ENCODE results near the gene GYPC.
"Not testable (repeated sequence)": the region's sequence is repeated elsewhere in the genome, so short reads cannot be mapped to it uniquely, and the experiment has no call there.

The GYPC gene

GRCh38 chr2:126700677-126701076, 44.7 kb downstream of the GYPC start:
- DNase-seq: no peak

DNA sequence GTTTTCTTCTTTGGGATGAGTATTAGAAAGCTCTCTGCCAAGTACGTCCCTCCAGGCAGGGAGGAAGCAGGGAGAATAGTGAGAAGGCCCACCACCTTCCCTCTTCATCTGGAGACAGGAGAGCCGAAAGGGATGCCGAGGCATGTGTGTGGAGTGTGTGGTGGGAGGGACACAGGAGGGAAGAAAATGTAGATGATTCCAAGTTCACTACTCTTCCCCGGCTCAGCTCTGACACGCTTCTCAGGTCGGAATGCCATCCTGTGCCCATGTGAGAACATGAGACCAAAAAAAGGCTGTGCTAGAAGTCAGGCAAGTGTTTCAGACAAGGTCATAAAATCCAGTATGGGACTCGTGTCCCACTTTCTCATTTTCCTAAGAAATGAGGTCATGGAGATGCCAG, 47.4 kb downstream of the GYPC start:
- DNase-seq: no peak

- no peak for DNase-seq
These were observed 48.6 kb downstream of the GYPC start for GRCh38 chr2:126704434-126705160.

- no peak for DNase-seq
These were observed 51.2 kb downstream of the GYPC start for GRCh38 chr2:126707191-126707590.

- no peak for DNase-seq
These were observed 52.0 kb downstream of the GYPC start for GRCh38 chr2:126707941-126708340.

DNA sequence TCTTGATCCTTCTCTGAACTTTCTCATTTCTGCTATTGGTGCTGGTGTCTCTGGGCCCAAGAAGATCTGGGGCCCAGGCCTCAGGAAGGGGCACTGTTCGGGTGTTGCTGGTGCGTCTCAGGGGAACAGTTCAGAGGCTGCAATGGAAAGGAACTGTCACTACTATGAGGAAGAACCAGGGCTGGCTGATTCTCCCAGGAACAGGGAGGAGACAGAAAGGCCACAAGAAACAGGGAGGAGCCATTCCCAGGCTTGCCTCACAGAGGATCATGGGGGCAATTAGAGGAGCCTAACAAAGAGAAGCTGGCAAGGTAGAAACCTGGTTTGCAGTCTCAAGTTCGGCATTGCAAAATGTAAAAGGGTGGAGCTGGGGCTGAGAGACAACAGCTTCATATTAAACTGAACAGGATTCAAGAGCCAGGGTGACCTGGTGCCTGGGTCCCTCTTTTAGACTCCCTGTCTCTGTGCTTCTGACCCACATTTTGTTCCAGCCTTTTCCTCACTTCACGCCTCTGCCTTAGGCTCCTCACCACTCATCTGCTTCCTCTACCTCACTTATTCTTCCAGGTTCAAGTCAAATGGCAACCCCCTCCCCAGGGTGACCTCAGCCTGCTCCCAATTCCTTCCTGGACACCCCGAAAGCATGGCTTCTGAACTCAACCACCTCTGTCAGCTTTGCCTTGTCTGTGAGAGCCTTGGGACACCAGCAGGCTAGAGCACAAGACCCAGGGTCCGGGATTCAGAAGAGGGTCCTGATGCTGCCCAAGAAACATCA, 58.4 kb downstream of the GYPC start:
- no peak for DNase-seq

- DNase-seq: no peak
These were observed 59.2 kb downstream of the GYPC start for GRCh38 chr2:126715111-126715510.

GRCh38 chr2:126715576-126716406, 59.8 kb downstream of the GYPC start:
- no peak for DNase-seq

DNA sequence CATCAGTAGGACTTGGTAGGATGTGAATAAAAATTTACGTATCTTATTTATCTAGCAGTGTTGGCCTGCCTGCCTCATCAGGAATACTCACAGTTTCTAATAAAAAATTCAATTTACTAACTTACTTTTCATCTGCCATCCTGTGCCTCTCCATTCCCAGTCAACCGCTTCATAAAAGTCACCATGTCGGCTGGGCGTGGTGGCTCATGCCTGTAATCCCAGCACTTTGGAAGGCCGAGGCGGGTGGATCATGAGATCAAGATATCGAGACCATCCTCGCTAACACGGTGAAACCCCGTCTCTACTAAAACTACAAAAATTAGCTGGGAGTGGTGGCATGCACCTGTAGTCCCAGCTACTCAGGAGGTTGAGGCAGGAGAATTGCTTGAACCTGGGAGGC, 61.3 kb downstream of the GYPC start:
- not testable (repeated sequence) for DNase-seq

GRCh38 chr2:126717928-126718327, 62.0 kb downstream of the GYPC start:
- no peak for DNase-seq

DNA sequence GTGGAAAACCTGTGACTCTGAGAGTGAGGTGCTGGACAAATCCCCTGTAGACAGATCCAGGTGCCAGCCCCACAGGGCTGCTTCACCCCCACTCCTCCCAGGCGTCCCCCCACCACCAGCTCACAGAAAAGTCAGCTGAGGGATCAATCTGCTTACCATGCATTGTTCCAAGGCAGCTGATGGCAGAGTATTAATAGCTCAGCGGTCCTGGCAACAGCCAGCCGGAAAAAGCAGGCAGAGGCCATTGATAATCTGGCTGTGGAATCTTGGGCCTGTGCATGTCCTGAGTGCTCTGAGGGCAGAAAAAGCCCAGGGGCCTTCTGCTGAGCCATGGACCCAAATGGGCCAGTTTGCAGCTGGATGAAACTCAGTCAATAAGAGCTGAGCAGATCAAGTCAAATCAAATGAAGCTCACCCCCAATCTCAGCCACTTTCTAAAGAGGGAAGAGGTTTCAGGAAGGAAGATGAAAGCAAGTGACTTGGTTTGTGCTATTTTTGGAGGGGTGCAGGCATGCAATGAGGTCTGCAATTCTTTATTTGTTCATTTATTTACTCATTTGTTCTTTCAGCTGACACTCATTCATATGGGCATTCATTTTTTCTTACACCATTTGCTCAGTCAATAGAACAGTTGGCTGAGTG, 63.4 kb downstream of the GYPC start:
- DNase-seq: no peak

DNA sequence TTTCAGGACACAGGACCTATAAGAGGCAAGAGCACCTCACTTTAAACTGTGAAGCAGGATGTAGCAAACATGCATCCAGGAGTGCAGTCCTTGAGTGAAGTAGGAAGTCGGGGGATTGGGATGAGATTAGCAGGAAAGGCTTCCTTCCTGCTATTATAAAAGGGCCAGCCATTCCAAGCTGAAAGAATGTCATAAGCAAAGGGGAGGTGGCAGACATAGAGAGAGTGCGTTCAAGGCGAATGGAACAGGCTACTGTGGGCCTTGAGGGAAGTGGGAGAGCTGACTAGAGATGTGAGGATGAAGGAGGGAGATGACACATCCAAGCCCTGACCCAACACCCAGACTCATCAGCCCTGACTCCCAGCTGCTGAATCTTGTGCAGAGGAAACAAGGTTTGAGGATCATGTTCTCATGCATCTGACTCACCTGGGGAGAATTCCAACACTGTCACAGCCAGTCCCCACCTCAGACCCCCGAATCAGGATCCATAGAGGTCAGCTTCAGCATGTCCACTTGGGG, 63.9 kb downstream of the GYPC start:
- DNase-seq: no peak

GRCh38 chr2:126720638-126721037, 64.7 kb downstream of the GYPC start:
- DNase-seq: no peak

- DNase-seq: no peak
These were observed 66.1 kb downstream of the GYPC start for GRCh38 chr2:126722081-126722480.

- DNase-seq: no peak
These were observed 66.6 kb downstream of the GYPC start for GRCh38 chr2:126722546-126722945.

GRCh38 chr2:126723281-126723815, 67.4 kb downstream of the GYPC start:
- DNase-seq: no peak

- no peak for DNase-seq
These were observed 69.6 kb downstream of the GYPC start for GRCh38 chr2:126725580-126725979.

- DNase-seq: no peak
These were observed 73.9 kb downstream of the GYPC start for GRCh38 chr2:126729896-126730295.

DNA sequence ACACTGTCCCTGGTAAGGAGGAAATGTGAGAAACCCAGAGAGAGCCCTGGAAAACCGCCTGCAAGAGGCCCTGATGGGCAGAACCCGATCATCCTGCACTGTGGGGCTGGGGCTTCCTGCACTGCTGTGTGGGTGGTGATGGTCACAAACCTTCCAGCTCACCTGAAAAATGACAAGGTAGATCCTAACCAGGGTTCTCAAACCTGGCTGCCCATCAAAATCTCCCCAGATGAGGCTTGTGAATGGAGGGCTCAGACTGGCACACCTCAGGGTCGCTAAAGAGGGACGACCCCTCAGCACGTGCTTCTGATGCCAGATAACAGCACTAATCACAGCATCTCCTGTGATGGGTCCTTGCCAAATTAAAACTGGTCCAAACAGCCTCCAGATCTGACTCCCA, 74.7 kb downstream of the GYPC start:
- DNase-seq: no peak

GRCh38 chr2:126731353-126731752, 75.4 kb downstream of the GYPC start:
- DNase-seq: no peak

- DNase-seq: no peak
These were observed 76.8 kb downstream of the GYPC start for GRCh38 chr2:126732682-126733245.

DNA sequence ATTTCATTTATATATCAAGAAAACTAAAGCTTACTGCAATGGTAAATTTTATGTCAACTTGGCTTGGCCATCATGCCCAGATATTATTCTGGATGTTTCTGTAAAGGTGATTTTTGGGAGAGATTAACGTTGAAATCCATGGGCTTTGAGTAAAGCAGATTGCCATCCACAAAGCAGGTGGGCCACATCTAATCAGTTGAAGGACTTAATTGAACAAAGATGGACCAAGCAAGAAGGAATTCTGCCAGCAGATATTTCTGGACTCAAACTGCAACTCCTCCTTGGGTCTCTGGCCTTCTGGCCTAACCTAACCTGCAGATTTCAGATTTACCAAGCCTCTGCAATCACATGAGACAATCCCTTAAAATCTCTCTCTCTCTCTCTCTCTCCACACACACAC, 77.8 kb downstream of the GYPC start:
- DNase-seq: no peak
